ENCODE results near the gene ANKS3. TPM values are rescaled to one million over a fixed set of nuclear protein-coding genes. Genes with fewer than 3 reads are reported as not detected.
"Not testable (repeated sequence)": the region's sequence is repeated elsewhere in the genome, so short reads cannot be mapped to it uniquely, and the experiment has no call there.

Gene ANKS3
- total RNA-seq, 4 donors from 2014 or later, result 10.4 to 28.8 (median 17.4) TPM

DNA sequence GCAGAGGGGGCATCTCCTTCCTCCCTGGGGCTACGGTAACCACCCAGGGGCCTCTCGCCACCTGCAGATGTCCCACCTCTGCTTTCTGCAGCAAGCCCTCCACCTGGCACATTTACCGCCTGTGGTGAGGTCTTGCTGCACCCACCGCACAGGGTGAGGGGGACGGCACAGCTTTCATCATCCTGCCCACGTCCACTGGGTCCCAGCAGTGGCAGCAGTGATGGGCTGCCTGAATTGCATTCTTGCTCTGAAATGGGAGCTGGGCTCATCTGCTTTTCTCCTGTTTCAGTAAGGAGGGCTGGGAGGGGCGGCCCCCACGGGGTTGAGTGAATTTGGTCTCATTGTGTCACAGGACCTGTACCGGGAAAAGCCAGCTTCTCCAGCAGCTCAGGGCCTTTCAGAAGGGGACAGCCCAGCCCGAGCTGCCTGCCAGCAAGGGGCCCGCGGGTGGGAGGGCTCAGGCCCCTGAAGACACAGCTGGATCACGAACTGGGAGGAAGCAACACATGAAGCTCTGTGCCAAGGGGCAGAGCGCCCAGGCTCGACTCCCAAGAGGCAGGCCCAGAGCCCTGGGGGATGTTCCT lies 13.0 kb upstream of the ANKS3 start:
- TF ChIP-seq POLR2A (IDR thresholded peaks at IDR 0.05), result no peak
- TF ChIP-seq, protein P1, sequence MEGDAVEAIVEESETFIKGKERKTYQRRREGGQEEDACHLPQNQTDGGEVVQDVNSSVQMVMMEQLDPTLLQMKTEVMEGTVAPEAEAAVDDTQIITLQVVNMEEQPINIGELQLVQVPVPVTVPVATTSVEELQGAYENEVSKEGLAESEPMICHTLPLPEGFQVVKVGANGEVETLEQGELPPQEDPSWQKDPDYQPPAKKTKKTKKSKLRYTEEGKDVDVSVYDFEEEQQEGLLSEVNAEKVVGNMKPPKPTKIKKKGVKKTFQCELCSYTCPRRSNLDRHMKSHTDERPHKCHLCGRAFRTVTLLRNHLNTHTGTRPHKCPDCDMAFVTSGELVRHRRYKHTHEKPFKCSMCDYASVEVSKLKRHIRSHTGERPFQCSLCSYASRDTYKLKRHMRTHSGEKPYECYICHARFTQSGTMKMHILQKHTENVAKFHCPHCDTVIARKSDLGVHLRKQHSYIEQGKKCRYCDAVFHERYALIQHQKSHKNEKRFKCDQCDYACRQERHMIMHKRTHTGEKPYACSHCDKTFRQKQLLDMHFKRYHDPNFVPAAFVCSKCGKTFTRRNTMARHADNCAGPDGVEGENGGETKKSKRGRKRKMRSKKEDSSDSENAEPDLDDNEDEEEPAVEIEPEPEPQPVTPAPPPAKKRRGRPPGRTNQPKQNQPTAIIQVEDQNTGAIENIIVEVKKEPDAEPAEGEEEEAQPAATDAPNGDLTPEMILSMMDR (IDR thresholded peaks at IDR 0.05), result no peak
- intact Hi-C loops (cut with DNase I; ENCODE audit: low total_unique reads), result no loop called here
- WGBS, 2 donors, result 29 to 43% methylated on average over 13 of the region's 15 CpGs
- no peak overlapping the region for H3K4me3 ChIP-seq (ENCODE audit: low read depth, poor library complexity, severe bottlenecking)
- no peak for DNase-seq (ENCODE audit: low spot score in 2 of 2)

DNA sequence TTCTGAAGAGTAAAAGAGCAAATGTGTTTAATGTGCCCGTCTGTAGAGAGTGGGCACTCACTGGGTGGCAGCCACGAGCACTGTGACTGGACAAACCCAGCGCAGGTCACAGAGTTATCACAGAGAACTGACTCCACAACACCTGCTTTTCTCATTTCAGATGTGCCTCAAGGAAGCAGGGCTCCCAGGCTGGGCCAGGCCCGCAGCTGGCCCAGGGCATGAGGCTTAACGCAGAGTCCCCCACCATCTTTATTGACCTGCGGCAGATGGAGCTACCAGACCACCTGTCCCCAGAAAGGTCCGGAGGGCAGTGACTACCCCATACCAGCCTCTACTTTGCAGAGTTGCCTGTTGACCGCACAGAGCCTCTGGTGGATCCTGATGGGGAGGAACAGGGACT lies 12.1 kb upstream of the ANKS3 start:
- intact Hi-C loops (cut with DNase I; ENCODE audit: low total_unique reads), result no loop called here
- TF ChIP-seq POLR2A (IDR thresholded peaks at IDR 0.05), result no peak
- TF ChIP-seq, protein P1 (IDR thresholded peaks at IDR 0.05), result no peak
- no peak overlapping the region for H3K4me3 ChIP-seq (ENCODE audit: low read depth, poor library complexity, severe bottlenecking)
- WGBS, 2 donors, result 85 to 92% methylated on average over 8 of the region's 8 CpGs
- no peak for DNase-seq (ENCODE audit: low spot score in 2 of 2)

DNA sequence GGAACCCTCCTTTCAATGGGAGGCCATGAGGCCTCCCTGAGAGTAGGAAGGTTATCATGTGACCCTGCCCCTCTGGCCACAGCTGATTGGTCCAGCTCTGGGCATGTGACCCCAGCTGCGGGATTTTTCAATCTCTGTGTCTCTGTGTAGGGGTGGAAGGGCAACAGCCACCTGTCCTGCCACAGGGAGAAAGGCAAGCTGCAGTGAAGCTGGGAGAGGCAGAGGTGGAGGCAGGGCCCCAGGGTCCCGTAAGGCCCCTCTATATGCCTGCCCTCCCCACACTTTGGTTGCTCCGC lies 11.2 kb upstream of the ANKS3 start:
- intact Hi-C loops (cut with DNase I; ENCODE audit: low total_unique reads), result no loop called here
- H3K4me3 ChIP-seq (ENCODE audit: low read depth, poor library complexity, severe bottlenecking), result no peak overlapping the region
- DNase-seq (ENCODE audit: low spot score in 2 of 2), result no peak
- WGBS, 2 donors, result 86 to 90% methylated on average over 3 of the region's 3 CpGs
- TF ChIP-seq, protein P1 (IDR thresholded peaks at IDR 0.05), result no peak
- TF ChIP-seq POLR2A (IDR thresholded peaks at IDR 0.05), result no peak

DNA sequence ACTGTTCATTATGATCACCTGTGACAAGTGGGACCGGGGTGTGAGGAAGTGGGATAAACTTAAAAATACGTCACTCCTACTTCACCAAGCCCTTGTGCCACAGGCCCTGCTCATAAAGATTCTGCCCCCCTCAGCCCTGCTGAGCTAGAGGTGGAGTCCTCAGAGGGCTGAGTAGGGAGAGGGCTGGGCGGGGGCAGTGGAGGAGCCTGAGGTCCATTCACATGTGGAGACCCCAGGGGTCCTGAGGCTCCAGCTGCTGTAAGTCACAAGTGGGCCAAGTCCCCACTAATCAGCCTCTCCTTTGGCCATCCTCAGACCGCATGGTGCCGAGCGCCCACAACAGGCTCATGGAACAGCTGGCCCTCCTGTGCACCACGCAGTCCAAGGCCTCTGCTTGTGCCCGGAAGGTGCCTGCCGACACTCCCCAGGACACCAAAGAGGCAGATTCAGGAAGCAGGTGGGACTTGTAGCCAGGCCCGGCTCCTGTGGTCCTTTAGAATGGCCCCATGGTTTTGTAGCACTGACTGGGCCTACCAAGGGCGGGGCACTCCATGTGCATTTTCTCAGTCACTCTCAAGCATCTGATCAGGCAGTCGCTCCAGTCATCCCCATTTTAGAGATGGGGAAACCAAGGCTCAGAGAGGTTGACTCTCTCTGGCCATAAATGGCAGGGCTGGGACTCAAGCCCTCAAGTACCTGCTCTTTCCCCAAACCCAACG lies 10.6 kb upstream of the ANKS3 start:
- 75 to 77% methylated on average over 9 to 13 of the region's 13 CpGs for WGBS, 2 donors
- no peak for DNase-seq (ENCODE audit: low spot score in 2 of 2)
- TF ChIP-seq POLR2A (IDR thresholded peaks at IDR 0.05), result no peak
- TF ChIP-seq, protein P1 (IDR thresholded peaks at IDR 0.05), result no peak
- H3K4me3 ChIP-seq (ENCODE audit: low read depth, poor library complexity, severe bottlenecking), result no peak overlapping the region
- intact Hi-C loops (cut with DNase I; ENCODE audit: low total_unique reads), result no loop called here

DNA sequence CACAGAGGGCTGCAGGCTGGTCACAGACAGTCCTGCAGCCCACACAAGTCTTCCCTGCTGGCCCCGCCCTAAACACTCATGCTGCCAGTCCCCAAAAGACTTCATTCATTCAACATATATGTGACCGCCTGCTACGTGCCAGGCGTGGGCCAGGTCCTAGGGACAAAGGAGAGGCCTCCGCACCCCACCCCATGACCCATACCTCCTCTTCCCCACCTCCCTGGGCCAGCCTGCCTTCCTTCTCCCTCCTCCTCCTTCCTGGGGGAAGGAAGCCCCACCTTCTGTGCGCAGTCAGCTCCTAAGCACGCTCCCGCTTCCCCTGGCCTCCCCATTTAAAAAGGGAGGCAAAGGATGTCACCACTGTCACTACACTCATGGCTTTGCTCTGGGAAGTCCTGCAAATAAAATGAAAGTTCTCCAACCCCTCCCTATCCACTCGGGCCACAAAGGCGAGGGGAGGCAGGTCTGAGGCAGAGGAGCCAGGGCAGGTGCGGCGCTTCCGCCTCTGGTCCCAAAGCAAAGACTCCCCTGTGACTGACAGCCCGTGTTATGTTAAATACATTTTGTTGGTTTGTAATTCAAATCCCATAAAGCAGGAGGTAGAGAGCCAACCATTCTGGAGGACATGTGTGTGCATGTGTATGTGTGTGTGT lies 9.3 kb upstream of the ANKS3 start:
- H3K4me3 ChIP-seq (ENCODE audit: low read depth, poor library complexity, severe bottlenecking), result no peak overlapping the region

DNA sequence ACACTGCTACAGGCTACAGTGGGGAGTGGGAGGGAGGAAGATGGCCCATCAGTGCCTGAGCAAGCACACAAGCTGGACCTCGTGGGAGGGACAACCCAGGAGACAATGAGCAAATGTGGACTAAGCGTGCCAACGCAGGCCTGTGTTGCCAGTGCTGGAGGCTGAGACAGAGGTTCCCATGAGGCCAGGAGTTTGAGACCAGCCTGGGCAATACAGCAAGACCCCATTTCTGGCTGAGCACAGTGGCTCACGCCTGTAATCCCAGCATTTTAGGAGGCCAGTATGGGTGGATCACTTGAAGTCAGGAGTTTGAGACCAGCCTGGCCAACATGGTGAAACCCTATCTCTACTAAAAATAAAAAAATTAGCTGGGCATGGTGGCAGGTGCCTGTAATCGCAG lies 4.3 kb upstream of the ANKS3 start:
- H3K4me3 ChIP-seq (ENCODE audit: low read depth, poor library complexity, severe bottlenecking); DNase-seq (ENCODE audit: low spot score in 2 of 2); intact Hi-C loops (cut with DNase I; ENCODE audit: low total_unique reads): not testable (repeated sequence)
- WGBS, 2 donors, result 75 to 80% methylated on average over 5 of the region's 5 CpGs

More for the DNA sequence above, 9.3 kb upstream of the ANKS3 start:
- no peak for TF ChIP-seq POLR2A (IDR thresholded peaks at IDR 0.05)
- TF ChIP-seq, protein P1 (IDR thresholded peaks at IDR 0.05), result no peak
- intact Hi-C loops (cut with DNase I; ENCODE audit: low total_unique reads), result no loop called here
- no peak for DNase-seq (ENCODE audit: low spot score in 2 of 2)
- WGBS, 2 donors, result 18 to 28% methylated on average over 14 of the region's 14 CpGs
